ENCODE data around the gene GPR37.

DNA sequence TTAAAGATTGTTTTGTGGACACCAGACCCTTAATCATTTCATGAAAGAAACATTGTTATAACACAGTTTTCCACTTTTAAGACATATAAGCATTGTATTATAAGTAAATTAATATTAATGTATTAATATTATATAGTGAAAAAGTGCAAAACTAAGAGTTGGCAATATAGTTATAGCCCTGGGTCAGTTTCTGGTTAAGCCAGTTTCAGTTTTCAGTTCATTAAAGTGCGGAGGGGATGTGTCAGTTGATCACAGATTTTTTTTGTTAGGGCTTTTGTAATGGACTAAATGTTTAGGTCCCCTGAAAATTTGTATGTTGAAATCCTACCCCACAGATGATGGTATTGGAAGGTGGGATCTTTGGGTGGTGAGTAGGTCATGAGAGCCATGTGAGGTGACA lies 45.7 kb upstream of the GPR37 start:
- TF ChIP-seq, protein P1, sequence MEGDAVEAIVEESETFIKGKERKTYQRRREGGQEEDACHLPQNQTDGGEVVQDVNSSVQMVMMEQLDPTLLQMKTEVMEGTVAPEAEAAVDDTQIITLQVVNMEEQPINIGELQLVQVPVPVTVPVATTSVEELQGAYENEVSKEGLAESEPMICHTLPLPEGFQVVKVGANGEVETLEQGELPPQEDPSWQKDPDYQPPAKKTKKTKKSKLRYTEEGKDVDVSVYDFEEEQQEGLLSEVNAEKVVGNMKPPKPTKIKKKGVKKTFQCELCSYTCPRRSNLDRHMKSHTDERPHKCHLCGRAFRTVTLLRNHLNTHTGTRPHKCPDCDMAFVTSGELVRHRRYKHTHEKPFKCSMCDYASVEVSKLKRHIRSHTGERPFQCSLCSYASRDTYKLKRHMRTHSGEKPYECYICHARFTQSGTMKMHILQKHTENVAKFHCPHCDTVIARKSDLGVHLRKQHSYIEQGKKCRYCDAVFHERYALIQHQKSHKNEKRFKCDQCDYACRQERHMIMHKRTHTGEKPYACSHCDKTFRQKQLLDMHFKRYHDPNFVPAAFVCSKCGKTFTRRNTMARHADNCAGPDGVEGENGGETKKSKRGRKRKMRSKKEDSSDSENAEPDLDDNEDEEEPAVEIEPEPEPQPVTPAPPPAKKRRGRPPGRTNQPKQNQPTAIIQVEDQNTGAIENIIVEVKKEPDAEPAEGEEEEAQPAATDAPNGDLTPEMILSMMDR (IDR thresholded peaks at IDR 0.05), result no peak
- TF ChIP-seq POLR2A (IDR thresholded peaks at IDR 0.05), result no peak
- TF ChIP-seq POLR2AphosphoS5 (IDR thresholded peaks at IDR 0.05), result no peak
- TF ChIP-seq EP300 (IDR thresholded peaks at IDR 0.05), result no peak

Data from suprapubic skin (tissue), 4 donors.